Activated B cell treated with CpG ODN at 0.5 μM for 24 hours (primary cell): ENCODE data around the gene ADAMTSL3. TPM values are rescaled to one million over a fixed set of nuclear protein-coding genes. Genes with fewer than 3 reads are reported as not detected.

Experiments
- ATAC-seq: fragments of 200-7000 bp; cut with Tn5 transposase; one replicate; pipeline ENCODE4 v1.10.0; 2021; ENCODE audit warnings: low read depth, mild to moderate bottlenecking, moderate library complexity
- CTCF ChIA-PET: fragments of 350-600 bp; sonication (Branson Sonifier 250); formaldehyde crosslinking; loops from one replicate; lab custom pipeline; 2021; ENCODE audit warnings: antibody characterized with exemption; lab: Charles Lee
- POLR2A ChIA-PET: fragments of 350-600 bp; sonication (Branson Sonifier 250); formaldehyde crosslinking; loops from one replicate; lab custom pipeline; 2021; ENCODE audit warnings: antibody characterized with exemption; lab: Charles Lee
- DNase-seq: peaks from one replicate; pipeline ENCODE4 v3.0.0; 2022
- H3K27ac Mint-ChIP-seq: one replicate; pipeline ENCODE4 v1.8.0; 2020; ENCODE audit warnings: mixed read lengths
- H3K27me3 Mint-ChIP-seq: one replicate; pipeline ENCODE4 v1.8.0; 2021; ENCODE audit warnings: mixed read lengths
- H3K36me3 Mint-ChIP-seq: one replicate; pipeline ENCODE4 v1.8.0; 2021; ENCODE audit warnings: low read depth, mixed read lengths
- H3K4me1 Mint-ChIP-seq: one replicate; pipeline ENCODE4 v1.8.0; 2021; ENCODE audit warnings: mixed read lengths
- H3K4me3 Mint-ChIP-seq: one replicate; pipeline ENCODE4 v1.8.0; 2020; ENCODE audit warnings: mild to moderate bottlenecking, mixed read lengths
- H3K9me3 Mint-ChIP-seq: one replicate; pipeline ENCODE4 v1.8.0; 2020; ENCODE audit warnings: mixed read lengths
- CTCF ChIP-seq: fragments of 200-600 bp; IDR thresholded peaks from one replicate; pipeline ENCODE4 v1.8.0; 2022; ENCODE audit warnings: antibody characterized with exemption, mild to moderate bottlenecking
- intact Hi-C: fragments of 100-400 bp; cut with micrococcal nuclease; formaldehyde crosslinking; loops from one replicate; pipeline ENCODE4 v1.15.1; 2024
- total RNA-seq: library from RNA; stranded (reverse); gene quantifications from 2 replicates; pipeline ENCODE4 v1.2.3, GENCODE V29; 2022

Gene ADAMTSL3
- total RNA-seq, 1 donor from 2014 or later: not detected

- Mint-ChIP-seq H3K4me1 (no peaks in the 10 kb centered on the region), H3K36me3 (no peaks in the 10 kb centered on the region), H3K27ac (no peak overlapping the region), H3K4me3 (no peak overlapping the region), H3K9me3 (no peaks in the 10 kb centered on the region), H3K27me3 (peaks cover 11% of the 10 kb centered on the region)
- ATAC-seq (no peak), DNase-seq (no peak)
- ChIA-PET POLR2A (no interaction called here), CTCF (no interaction called here)
- intact Hi-C loops: no loop called here
- TF ChIP-seq CTCF: no peak
Observed at GRCh38 chr15:83716605-83717004, 62.7 kb downstream of the ADAMTSL3 start.

GRCh38 chr15:83717010-83717409 is 63.1 kb downstream of the ADAMTSL3 start:
- TF ChIP-seq CTCF: no peak
- ATAC-seq (no peak), DNase-seq (no peak)
- intact Hi-C loops: no loop called here
- H3K36me3 Mint-ChIP-seq: no peaks in the 10 kb centered on the region
- H3K9me3 Mint-ChIP-seq: no peaks in the 10 kb centered on the region
- CTCF ChIA-PET: no interaction called here
- no peak overlapping the region for H3K27ac Mint-ChIP-seq
- POLR2A ChIA-PET: no interaction called here
- no peaks in the 10 kb centered on the region for H3K4me1 Mint-ChIP-seq
- H3K4me3 Mint-ChIP-seq: no peak overlapping the region
- peaks cover 11% of the 10 kb centered on the region for H3K27me3 Mint-ChIP-seq

GRCh38 chr15:83720468-83720867 is 66.5 kb downstream of the ADAMTSL3 start:
- intact Hi-C loops: no loop called here
- no peak overlapping the region for H3K4me3 Mint-ChIP-seq
- H3K27ac Mint-ChIP-seq: no peak overlapping the region
- no peak for TF ChIP-seq CTCF
- ChIA-PET CTCF (no interaction called here), POLR2A (no interaction called here)
- H3K9me3 Mint-ChIP-seq: no peaks in the 10 kb centered on the region
- no peaks in the 10 kb centered on the region for H3K36me3 Mint-ChIP-seq
- DNase-seq (no peak), ATAC-seq (no peak)
- H3K4me1 Mint-ChIP-seq: no peaks in the 10 kb centered on the region
- H3K27me3 Mint-ChIP-seq: peaks cover 11% of the 10 kb centered on the region

- Mint-ChIP-seq H3K4me1 (no peaks in the 10 kb centered on the region), H3K4me3 (no peak overlapping the region), H3K36me3 (no peaks in the 10 kb centered on the region), H3K27ac (no peak overlapping the region), H3K27me3 (peaks cover 11% of the 10 kb centered on the region), H3K9me3 (peaks cover under 1% of the 10 kb centered on the region)
- no peak for TF ChIP-seq CTCF
- ATAC-seq (no peak), DNase-seq (no peak)
- intact Hi-C loops: no loop called here
- POLR2A ChIA-PET: no interaction called here
- CTCF ChIA-PET: no interaction called here
Observed at GRCh38 chr15:83721031-83721430, 67.1 kb downstream of the ADAMTSL3 start.

GRCh38 chr15:83721981-83722380 is 68.1 kb downstream of the ADAMTSL3 start:
- intact Hi-C loops: no loop called here
- TF ChIP-seq CTCF: no peak
- DNase-seq: no peak
- no peak for ATAC-seq
- peaks cover 2% of the 10 kb centered on the region for H3K9me3 Mint-ChIP-seq
- peaks cover 11% of the 10 kb centered on the region for H3K27me3 Mint-ChIP-seq
- no peak overlapping the region for H3K4me3 Mint-ChIP-seq
- H3K36me3 Mint-ChIP-seq: no peaks in the 10 kb centered on the region
- no peak overlapping the region for H3K27ac Mint-ChIP-seq
- ChIA-PET CTCF (no interaction called here), POLR2A (no interaction called here)
- H3K4me1 Mint-ChIP-seq: no peaks in the 10 kb centered on the region
